HepG2 (cell line): ENCODE data around the gene IGFBP6. TPM values are rescaled to one million over a fixed set of nuclear protein-coding genes. Genes with fewer than 3 reads are reported as not detected.

Source experiments
- ATAC-seq: fragments of 200-7000 bp; cut with Tn5 transposase; 3 replicates; pipeline ENCODE4 v1.9.1; 2020; ENCODE audit warnings: mild to moderate bottlenecking, moderate library complexity
- BruUV-seq: library from RNA; stranded (reverse); fragments of 400-500 nt; replicated peaks from 2 replicates; lab custom pipeline; 2021; lab: Mats Ljungman, UMichigan
- CTCF ChIA-PET: fragments of 300-600 bp; formaldehyde crosslinking; extraction: SDS; loops from one replicate; lab custom pipeline; 2021; ENCODE audit warnings: low total read pairs, inconsistent platforms, low intra/inter-chr PET ratio; lab: Yijun Ruan, JAX
- POLR2A ChIA-PET: fragments of 350-600 bp; sonication (Branson Sonifier 250); formaldehyde crosslinking; loops from one replicate; lab custom pipeline; 2020; ENCODE audit warnings: antibody characterized with exemption, inconsistent platforms; lab: Yijun Ruan, JAX
- DNase-seq: peaks from one replicate; pipeline ENCODE4 v3.0.0-alpha.2; 2015; ENCODE audit warnings: low spot score
- FAIRE-seq: peaks from 3 replicates; lab custom pipeline; 2011; peaks lifted over from hg19 to GRCh38; lab: Jason Lieb, UNC
- H2AFZ ChIP-seq: one replicate; pipeline ENCODE4 v1.6.1; 2011; ENCODE audit warnings: low read length, inconsistent platforms
- H3K27ac ChIP-seq: fragments of 300-600 bp; 3 replicates; pipeline ENCODE4 v1.8.0; 2011; ENCODE audit warnings: mixed run types, mild to moderate bottlenecking, mixed read lengths, low read length, inconsistent platforms; ENCODE audit not compliant: insufficient read depth; ENCODE audit errors: extremely low read length
- H3K27me3 ChIP-seq, 2 experiments: fragments of 200-600 bp in 1 of 2; 2 replicates in 1 of 2; 3 replicates in 1 of 2; pipeline versions ENCODE4 v1.6.0 to v1.8.0; 2011; ENCODE audit warnings: low read length in 2 of 2, mild to moderate bottlenecking in 2 of 2, moderate library complexity in 2 of 2, inconsistent platforms in 1 of 2; ENCODE audit not compliant: insufficient read depth in 2 of 2, control insufficient read depth in 1 of 2
- H3K36me3 ChIP-seq, 2 experiments: fragments of 200-600 bp in 1 of 2; replicated peaks in 1 of 2; 2 replicates in 1 of 2; 3 replicates in 1 of 2; pipeline versions ENCODE4 v1.5.1 to v1.8.0; 2011; ENCODE audit warnings: low read length in 2 of 2, inconsistent platforms in 1 of 2; ENCODE audit not compliant: insufficient read depth in 2 of 2, control insufficient read depth in 1 of 2
- H3K4me1 ChIP-seq: 2 replicates; pipeline ENCODE4 v1.5.1; 2012; ENCODE audit warnings: low read length, inconsistent platforms; ENCODE audit not compliant: insufficient read depth
- H3K4me2 ChIP-seq: 2 replicates; pipeline ENCODE4 v1.6.0; 2011; ENCODE audit warnings: low read depth, low read length, inconsistent platforms
- H3K4me3 ChIP-seq, 3 experiments: fragments of 200-600 bp in 1 of 3; sonication (generic), shearing (Covaris generic) in 1 of 3; replicated peaks in 1 of 3; 2 replicates each; pipeline ENCODE4 v1.5.1; 2011 to 2016; ENCODE audit warnings: low read length in 3 of 3, inconsistent platforms in 2 of 3, low read depth in 2 of 3, mild to moderate bottlenecking in 2 of 3, control low read depth in 1 of 3, mixed read lengths in 1 of 3; ENCODE audit not compliant: insufficient read depth in 1 of 3
- H3K79me2 ChIP-seq: one replicate; pipeline ENCODE4 v1.6.1; 2011; ENCODE audit warnings: low read length, inconsistent platforms; ENCODE audit not compliant: insufficient read depth
- H3K9ac ChIP-seq: 2 replicates; pipeline ENCODE4 v1.6.0; 2011; ENCODE audit warnings: mild to moderate bottlenecking, low read depth, low read length, inconsistent platforms; ENCODE audit not compliant: insufficient read depth
- H3K9me3 ChIP-seq: 2 replicates; pipeline ENCODE4 v1.5.1; 2012; ENCODE audit warnings: mild to moderate bottlenecking, low read length
- H4K20me1 ChIP-seq: 2 replicates; pipeline ENCODE4 v1.6.0; 2011; ENCODE audit warnings: inconsistent platforms, mild to moderate bottlenecking, low read length, moderate library complexity; ENCODE audit not compliant: insufficient read depth
- FOXJ3 ChIP-seq: sonication (generic); formaldehyde crosslinking; IDR thresholded peaks from 2 replicates; pipeline ENCODE4 v1.4.0; 2020; ENCODE audit warnings: missing genetic modification reagents, mild to moderate bottlenecking, borderline replicate concordance
- HOXA9 ChIP-seq: sonication (generic); formaldehyde crosslinking; IDR thresholded peaks from 2 replicates; pipeline ENCODE4 v1.8.1; 2022; ENCODE audit warnings: missing genetic modification reagents, mild to moderate bottlenecking, moderate library complexity, borderline replicate concordance
- JDP2 ChIP-seq: sonication (generic); formaldehyde crosslinking; IDR thresholded peaks from 2 replicates; pipeline ENCODE4 v1.8.1; 2022; ENCODE audit warnings: missing genetic modification reagents, borderline replicate concordance
- KDM2A ChIP-seq: sonication (generic); formaldehyde crosslinking; IDR thresholded peaks from 2 replicates; pipeline ENCODE4 v1.4.0; 2020; ENCODE audit warnings: low read depth, missing genetic modification reagents, borderline replicate concordance
- NCOA1 ChIP-seq: sonication (generic); formaldehyde crosslinking; IDR thresholded peaks from 2 replicates; pipeline ENCODE4 v1.9.0; 2021; ENCODE audit warnings: missing genetic modification reagents
- PCBP1 ChIP-seq: fragments of 200-400 bp; formaldehyde crosslinking; IDR thresholded peaks from 2 replicates; pipeline ENCODE4 v1.6.1; 2017; ENCODE audit warnings: mild to moderate bottlenecking, low read depth, low read length, borderline replicate concordance
- PHF8 ChIP-seq: sonication (generic); formaldehyde crosslinking; IDR thresholded peaks from 2 replicates; pipeline ENCODE4 v1.5.0; 2020; ENCODE audit warnings: missing genetic modification reagents
- SIX1 ChIP-seq: sonication (generic); formaldehyde crosslinking; IDR thresholded peaks from 2 replicates; pipeline ENCODE4 v1.4.0; 2020; ENCODE audit warnings: missing genetic modification reagents, borderline replicate concordance
- SMC3 ChIP-seq: IDR thresholded peaks from 2 replicates; pipeline ENCODE4 v1.6.1; 2011; ENCODE audit warnings: low read length, improper control_type of control experiment
- ZFP36L1 ChIP-seq: sonication (generic); formaldehyde crosslinking; IDR thresholded peaks from 2 replicates; pipeline ENCODE4 v1.8.0; 2022; ENCODE audit warnings: mild to moderate bottlenecking, missing genetic modification reagents, moderate library complexity
- ZNF562 ChIP-seq: sonication (generic); formaldehyde crosslinking; IDR thresholded peaks from 2 replicates; pipeline ENCODE4 v1.8.0; 2022; ENCODE audit warnings: missing genetic modification reagents, borderline replicate concordance
- ZNF83 ChIP-seq: sonication (generic); formaldehyde crosslinking; IDR thresholded peaks from 2 replicates; pipeline ENCODE4 v1.4.0; 2020; ENCODE audit warnings: missing genetic modification reagents, mild to moderate bottlenecking, borderline replicate concordance
- WGBS: methylation state at CpG from one replicate; pipeline ENCODE4 v1.1.6; 2017; ENCODE audit warnings: low lambda C conversion rate; 5-methylcytosine and 5-hydroxymethylcytosine counted together
- in situ Hi-C: cut with HindIII; loops from 2 replicates; pipeline ENCODE4 v1.10.0; 2017; ENCODE audit warnings: low pct_unique_long_range_greater_than_20kb; ENCODE audit not compliant: extremely low pct_ligation_motif_present
- intact Hi-C: fragments of 100-400 bp; cut with micrococcal nuclease; formaldehyde crosslinking; loops from one replicate; pipeline ENCODE4 v1.10.0; 2022; ENCODE audit not compliant: unreplicated experiment
- polyA plus RNA-seq, 8 experiments: library from polyadenylated mRNA; depleted of rRNA in 3 of 8; stranded (reverse) in 7 of 8; unstranded in 1 of 8; fragments of >200 nt; fragmentation: Illumina TruSeq in 4 of 8; extraction: Trizol in 4 of 8; gene quantifications; 2 replicates each; pipeline versions ENCODE4 v1.2.1 to v1.2.3, GENCODE V29; 2011 to 2016; ENCODE audit warnings: low read depth in 4 of 8, missing spikeins in 1 of 8, mixed read lengths in 1 of 8; ENCODE audit not compliant: insufficient read depth in 1 of 8
- total RNA-seq, 5 experiments: library from RNA; depleted of rRNA; stranded (reverse); fragments of >200 nt; fragmentation: Illumina TruSeq; extraction: Trizol; gene quantifications; 2 replicates each; pipeline ENCODE4 v1.2.3, GENCODE V29; 2016; ENCODE audit warnings: low read depth in 1 of 5
- TF ChIP-seq, protein P1 (sequence below): sonication (generic); formaldehyde crosslinking; IDR thresholded peaks from 2 replicates; pipeline ENCODE4 v1.8.0; 2022; ENCODE audit warnings: missing genetic modification reagents, low read depth, mild to moderate bottlenecking, borderline replicate concordance
- TF ChIP-seq, protein P2 (sequence below): sonication (generic); formaldehyde crosslinking; IDR thresholded peaks from 2 replicates; pipeline ENCODE4 v1.5.1; 2020; ENCODE audit warnings: mild to moderate bottlenecking, missing genetic modification reagents

The IGFBP6 gene
- total and polyA plus RNA-seq, 2 of the 13 experiments (the other 11 are each of a cell fraction or from before 2014, with no cell fraction given), result 3.9 to 25.2 TPM

DNA sequence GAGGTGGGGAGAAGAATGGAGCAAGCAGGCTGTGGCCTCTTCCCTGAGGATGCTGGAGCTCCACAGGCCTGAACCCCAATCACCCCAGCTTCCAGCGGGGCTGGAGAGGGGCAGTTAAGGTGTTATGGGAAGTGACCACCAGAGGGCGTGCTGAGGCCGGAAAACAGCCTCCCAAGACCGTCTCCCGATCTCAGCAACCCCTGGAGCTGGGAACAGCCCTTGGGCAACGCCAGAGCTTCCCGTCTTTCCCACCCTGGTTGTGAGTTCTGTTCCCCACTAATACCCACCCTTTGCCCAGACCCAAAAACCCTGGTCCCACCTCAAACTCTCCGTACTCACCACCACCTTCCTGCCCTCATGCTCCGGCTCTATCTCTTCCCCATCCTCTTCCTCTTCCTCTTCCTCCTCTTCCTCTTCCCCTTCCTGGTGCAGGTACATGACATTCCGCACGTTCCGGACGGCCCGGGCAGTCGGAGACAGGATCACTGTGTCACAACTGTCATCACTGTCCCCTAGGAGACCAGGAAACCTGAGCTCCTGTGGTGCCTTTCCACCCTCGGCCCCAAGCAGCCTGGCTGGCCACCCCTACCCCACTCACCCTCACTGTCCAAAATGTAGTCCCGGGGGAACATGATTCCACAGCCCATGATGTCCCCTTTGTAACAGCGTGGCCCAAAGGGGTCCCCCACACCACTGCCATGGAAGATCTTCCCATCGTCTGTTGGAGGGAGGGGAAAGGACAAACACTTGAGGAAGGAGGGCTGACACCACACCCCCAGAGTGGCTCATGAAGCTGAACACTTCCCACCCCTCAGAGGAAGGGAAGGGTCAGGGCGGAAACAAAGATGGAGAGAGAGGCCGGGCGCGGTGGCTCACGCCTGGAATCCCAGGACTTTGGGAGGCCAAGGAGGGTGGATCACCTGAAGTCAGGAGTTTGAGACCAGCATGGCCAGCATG lies 31.2 kb upstream of the IGFBP6 start (continued):
- TF ChIP-seq KDM2A (CRISPR knock-in tag) (0 out of 2 replicates have a peak, but pooled peaks have one; percentile 48), ZFP36L1 (CRISPR knock-in tag) (no peak), PCBP1 (0 out of 2 replicates have a peak, but pooled peaks have one; percentile 54), SMC3 (peak; percentile 74)

DNA sequence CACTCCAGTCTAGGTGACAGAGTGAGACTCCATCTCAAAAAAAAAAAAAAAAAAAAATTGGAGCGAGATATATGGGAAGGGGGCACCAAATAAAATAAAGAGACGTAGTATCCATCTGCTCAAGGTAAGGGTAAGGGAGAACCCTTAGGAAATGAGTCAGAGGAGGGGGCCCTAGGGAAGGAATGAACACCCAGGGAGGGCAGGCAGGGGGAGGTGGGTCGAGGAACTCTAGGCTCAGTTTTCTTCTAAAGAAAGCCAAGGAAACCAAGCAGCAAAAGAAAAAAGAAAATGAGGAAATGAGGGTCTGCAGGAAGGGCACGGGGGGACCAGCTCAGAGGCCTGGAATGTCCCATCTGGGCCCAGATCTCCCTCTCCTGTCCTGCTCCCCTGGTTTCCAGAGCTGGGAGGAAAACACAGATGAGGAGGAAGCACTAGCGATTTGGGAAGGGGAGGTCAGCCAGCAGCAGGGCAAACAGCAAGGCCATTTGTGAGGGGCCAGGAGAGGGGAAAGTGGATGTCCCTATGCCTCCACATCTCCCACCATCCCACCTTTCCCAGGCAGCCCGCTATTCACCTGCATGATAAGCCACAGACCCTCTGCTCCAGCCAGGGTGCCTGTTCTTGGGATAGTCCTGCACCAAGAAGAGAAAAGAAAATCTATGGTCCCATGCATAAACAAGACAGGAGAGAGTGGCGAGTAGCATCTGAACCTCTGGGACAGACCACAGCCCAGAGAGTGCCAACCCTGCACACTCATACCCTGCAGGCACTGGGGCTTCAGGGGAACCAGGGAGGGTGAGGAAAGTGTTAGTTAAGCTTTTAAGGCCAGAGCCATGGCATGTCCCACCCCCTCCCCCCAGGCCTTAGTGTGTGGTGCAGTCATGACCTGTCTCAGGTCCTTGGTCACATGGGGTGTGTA lies 30.1 kb upstream of the IGFBP6 start:
- CTCF ChIA-PET, result no interaction called here
- in situ Hi-C loops, result no loop called here

More for the DNA sequence above, 30.1 kb upstream of the IGFBP6 start:
- Histone ChIP-seq H4K20me1 (no peaks in the 10 kb centered on the region), H3K27ac (no peak overlapping the region), H3K27me3 (no peaks in the 10 kb centered on the region), H3K9ac (no peak overlapping the region), H3K4me3 (no peak overlapping the region), H2AFZ (no peak overlapping the region), H3K79me2 (no peaks in the 10 kb centered on the region), H3K4me2 (no peak overlapping the region), H3K4me1 (peaks cover 19% of the 10 kb centered on the region), H3K9me3 (no peaks in the 10 kb centered on the region), H3K36me3 (peaks cover 0 to 17% of the 10 kb centered on the region in 2 experiments; a peak in 2 of 5 replicates)
- ATAC-seq (no peak), DNase-seq (no peak), FAIRE-seq (no peak)
- 87% methylated on average over 7 of the region's 7 CpGs for WGBS
- TF ChIP-seq FOXJ3 (CRISPR knock-in tag), result no peak
- no peak for TF ChIP-seq SIX1
- TF ChIP-seq, protein P1, sequence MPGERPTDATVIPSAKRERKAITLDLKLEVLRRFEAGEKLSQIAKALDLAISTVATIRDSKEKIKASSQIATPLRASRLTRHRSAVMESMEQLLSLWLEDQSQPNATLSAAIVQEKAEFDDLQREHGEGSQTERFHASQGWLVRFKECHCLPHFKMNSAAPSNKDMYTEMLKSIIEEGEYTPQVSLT, result no peak
- no peak for TF ChIP-seq PHF8
- TF ChIP-seq, protein P2, sequence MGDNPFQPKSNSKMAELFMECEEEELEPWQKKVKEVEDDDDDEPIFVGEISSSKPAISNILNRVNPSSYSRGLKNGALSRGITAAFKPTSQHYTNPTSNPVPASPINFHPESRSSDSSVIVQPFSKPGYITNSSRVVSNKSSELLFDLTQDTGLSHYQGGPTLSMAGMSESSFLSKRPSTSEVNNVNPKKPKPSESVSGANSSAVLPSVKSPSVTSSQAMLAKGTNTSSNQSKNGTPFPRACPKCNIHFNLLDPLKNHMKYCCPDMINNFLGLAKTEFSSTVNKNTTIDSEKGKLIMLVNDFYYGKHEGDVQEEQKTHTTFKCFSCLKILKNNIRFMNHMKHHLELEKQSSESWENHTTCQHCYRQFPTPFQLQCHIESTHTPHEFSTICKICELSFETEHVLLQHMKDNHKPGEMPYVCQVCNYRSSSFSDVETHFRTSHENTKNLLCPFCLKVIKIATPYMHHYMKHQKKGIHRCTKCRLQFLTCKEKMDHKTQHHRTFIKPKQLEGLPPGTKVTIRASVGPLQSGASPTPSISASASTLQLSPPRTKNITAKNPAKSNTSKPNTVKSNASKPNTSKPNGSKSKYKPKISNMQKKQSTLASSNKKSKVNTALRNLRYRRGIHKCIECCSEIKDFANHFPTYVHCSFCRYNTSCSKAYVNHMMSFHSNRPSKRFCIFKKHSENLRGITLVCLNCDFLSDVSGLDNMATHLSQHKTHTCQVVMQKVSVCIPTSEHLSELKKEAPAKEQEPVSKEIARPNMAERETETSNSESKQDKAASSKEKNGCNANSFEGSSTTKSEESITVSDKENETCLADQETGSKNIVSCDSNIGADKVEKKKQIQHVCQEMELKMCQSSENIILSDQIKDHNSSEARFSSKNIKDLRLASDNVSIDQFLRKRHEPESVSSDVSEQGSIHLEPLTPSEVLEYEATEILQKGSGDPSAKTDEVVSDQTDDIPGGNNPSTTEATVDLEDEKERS (CRISPR knock-in tag), result no peak
- TF ChIP-seq JDP2 (CRISPR knock-in tag), result no peak
- no peak for TF ChIP-seq HOXA9 (CRISPR knock-in tag)
- TF ChIP-seq ZNF562 (CRISPR knock-in tag), result no peak
- TF ChIP-seq ZNF83, result no peak
- TF ChIP-seq NCOA1 (CRISPR knock-in tag), result no peak
- no TSS peak for BruUV-seq
- POLR2A ChIA-PET, result interaction anchor here (1.4 to 4.6 kb wide), 5 partner anchors 12 to 131 kb away, joined by 4 to 47 read pairs (median 7); partner anchors contain the start of genes SOAT2 and SPRYD3
- intact Hi-C loops, result no loop called here
